Activated CD8-positive, alpha-beta memory T cell treated with anti-CD3 and anti-CD28 coated beads, Interleukin-2, amount 50 U/mL, for 48 hours (primary cell): ENCODE measurements around the gene FFAR1.

Experiments used
- DNase-seq: peaks from one replicate; pipeline ENCODE4 v3.0.0-alpha.2; 2020

The FFAR1 gene

GRCh38 chr19:35316560-35316959 lies 31.1 kb upstream of the FFAR1 start:
- DNase-seq, result no peak

GRCh38 chr19:35317464-35318043 lies 30.1 kb upstream of the FFAR1 start:
- DNase-seq, result no peak

GRCh38 chr19:35318679-35319448 lies 28.8 kb upstream of the FFAR1 start:
- DNase-seq, result no peak

DNA sequence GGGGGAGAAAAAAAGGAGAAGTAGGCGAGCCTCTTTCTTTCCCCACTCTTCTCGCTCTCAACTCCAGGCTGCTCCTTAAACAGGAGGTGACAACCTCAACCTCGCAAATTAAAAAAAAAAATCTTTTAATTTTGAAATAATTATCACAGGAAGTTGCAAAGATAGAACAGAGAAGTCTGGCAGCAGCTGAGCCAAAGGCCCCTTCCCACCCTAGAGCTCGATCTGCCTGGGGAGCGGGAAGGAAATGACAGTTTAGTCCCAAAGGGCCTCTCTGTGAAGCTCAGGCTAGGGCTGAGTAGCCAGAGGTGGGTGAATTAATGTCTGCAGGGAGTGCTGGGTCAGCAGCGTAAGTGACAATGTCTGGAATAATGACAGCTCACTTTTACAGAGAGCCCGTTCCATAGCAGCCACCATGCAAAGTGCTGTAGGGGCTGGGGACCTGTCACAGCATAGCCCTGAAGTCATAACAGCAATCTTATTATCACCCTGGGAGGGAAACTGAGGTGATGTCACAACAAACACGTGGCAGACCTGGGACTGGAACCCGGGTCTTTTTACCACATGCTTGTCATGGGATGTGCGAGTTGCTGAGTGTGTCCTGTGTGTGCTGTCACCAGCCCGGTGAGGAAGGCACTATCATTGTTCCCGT lies 27.5 kb upstream of the FFAR1 start:
- DNase-seq, result no peak

- DNase-seq, result no peak
Measured at GRCh38 chr19:35321291-35321690, 26.4 kb upstream of the FFAR1 start.

- no peak for DNase-seq
Measured at GRCh38 chr19:35322014-35322413, 25.7 kb upstream of the FFAR1 start.

DNA sequence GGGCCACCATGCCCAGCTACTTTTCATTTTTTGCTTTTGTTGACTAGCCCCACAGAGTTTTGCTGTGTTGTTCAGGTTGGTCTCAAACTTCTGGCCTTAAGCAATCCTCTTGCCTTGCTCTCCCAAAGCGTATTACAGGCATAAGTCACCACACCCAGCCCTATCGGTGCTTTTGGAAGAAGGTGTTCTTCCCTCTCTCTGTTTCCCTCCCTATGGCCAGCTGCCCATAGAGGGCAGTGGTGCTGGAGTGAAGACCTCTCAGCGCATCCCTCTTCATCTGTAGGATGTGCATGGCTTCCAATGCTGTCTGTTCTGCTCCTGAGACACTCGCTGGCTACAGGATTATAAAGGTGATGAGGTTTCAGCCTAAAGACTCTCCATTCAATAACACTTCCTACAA lies 20.1 kb upstream of the FFAR1 start:
- DNase-seq, result no peak

- no peak for DNase-seq
Measured at GRCh38 chr19:35328851-35329285, 18.8 kb upstream of the FFAR1 start, which contains the start of gene CD22. Gene CD22, plus strand, starts transcription at chr19:35329187. Its CDS starts 2,854 bp downstream, at chr19:35332041.

DNA sequence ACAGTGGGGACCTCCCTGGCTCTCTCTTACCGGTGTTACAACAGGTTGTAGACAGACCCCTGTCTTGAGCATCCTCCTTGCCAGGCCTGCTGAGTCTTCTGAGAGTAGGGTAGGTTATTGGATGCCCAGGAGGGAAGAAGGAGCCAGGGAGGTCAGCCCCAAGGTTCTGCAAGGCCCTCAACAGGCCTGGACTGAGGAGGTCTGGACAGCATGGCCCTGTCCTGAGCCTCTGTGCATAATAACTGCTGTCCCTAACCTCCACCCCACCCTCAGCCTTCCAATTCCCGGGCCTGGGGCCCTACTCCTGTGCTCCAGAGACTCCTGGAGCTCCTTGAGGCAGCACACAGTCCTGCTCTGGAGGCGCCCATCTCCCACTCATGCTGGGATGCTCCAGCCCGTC lies 18.4 kb upstream of the FFAR1 start:
- no peak for DNase-seq

GRCh38 chr19:35330475-35330874 lies 17.2 kb upstream of the FFAR1 start:
- no peak for DNase-seq

- DNase-seq, result no peak
Measured at GRCh38 chr19:35331551-35332214, 16.0 kb upstream of the FFAR1 start.

DNA sequence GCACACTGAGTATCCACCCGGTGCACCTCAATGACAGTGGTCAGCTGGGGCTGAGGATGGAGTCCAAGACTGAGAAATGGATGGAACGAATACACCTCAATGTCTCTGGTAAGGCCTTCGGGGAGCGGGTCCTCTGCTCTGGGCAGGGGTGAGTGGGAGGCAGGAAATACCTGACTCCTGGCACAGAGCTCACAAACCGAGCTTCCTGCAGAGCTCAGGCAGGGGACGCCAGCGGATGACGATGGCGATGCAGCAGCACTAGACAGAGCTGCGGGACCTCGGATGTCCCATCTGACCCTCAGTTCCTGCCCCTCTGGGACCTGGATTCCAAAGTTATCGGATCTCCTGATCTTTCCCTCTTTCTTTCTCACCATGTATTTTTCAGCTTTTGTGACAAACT lies 14.9 kb upstream of the FFAR1 start:
- no peak for DNase-seq

DNA sequence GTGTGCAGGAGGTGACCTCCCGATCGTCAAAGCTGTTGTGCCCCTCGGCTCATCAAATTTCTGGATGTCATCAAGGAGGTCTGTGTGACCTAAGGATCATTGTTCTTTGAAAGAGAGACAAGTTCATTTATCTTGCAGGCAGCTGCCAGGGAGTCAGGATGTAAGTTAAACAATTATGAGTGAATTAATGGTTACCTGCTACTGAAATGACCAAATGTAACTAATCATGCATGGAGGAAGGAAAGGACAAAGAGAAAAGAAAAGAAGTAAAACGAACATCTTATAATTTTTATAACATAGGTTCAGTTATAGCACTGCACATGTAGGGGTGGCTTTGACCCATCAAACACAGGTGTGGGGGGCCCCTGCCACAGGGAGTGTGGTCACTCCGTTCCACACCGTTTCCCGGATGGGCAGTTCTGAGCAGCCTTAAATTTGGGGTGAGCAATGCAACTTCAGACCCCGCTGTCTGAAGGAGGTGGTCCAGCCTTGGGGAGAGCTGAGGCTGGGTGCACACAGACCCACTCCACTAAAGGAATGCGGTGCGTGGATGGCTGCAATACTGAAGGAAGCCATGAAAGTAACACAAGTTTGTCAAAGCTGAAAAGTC lies 13.5 kb upstream of the FFAR1 start:
- DNase-seq, result no peak

DNA sequence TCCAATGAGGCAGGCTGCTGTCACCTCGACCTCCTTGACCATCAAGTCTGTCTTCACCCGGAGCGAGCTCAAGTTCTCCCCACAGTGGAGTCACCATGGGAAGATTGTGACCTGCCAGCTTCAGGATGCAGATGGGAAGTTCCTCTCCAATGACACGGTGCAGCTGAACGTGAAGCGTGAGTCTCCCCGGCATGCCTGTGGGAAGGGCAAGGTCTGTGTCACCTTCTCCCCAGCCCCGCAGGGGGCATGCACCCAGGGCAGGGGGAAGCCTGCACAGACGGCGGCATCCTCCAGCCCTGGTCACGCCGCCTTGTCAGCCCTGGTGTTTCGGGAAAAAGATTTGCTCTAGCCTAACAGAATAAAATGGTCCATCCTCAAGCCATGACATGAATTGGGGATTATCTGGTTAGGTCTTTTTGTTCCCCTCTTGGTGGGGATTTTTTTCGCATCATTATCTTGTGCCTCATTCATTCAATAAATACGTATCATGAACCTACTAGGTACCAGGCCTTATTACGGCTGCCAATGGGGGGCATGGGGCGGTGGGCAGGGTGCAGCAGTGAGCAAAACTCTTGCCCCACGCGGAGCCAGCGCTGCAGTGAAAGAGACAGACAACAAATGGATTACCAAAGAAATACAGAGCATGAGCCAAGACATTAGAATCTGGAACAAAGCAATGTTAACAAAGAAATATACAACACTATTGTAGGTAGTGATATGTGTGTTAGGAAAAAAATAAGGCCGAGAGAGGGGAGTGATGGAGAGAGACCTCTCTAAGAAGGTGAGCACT lies 11.3 kb upstream of the FFAR1 start:
- no peak for DNase-seq

GRCh38 chr19:35337097-35337983 lies 10.4 kb upstream of the FFAR1 start:
- no peak for DNase-seq

GRCh38 chr19:35337984-35338296 lies 9.8 kb upstream of the FFAR1 start:
- DNase-seq, result no peak

- no peak for DNase-seq
Measured at GRCh38 chr19:35340431-35340830, 7.3 kb upstream of the FFAR1 start.

DNA sequence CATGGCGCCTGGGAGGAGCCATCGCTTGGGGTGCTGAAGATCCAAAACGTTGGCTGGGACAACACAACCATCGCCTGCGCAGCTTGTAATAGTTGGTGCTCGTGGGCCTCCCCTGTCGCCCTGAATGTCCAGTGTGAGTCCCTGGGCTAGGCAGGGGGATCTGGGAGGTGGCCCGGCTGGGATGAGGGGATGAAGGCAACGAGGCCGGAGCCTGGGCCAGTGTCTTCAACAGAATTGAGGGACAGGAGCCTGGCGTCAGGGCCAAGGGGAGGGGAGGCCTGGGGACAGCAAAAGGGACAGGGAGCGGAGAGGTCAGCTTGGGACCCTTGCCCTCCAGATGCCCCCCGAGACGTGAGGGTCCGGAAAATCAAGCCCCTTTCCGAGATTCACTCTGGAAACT lies 6.7 kb upstream of the FFAR1 start:
- DNase-seq, result no peak

DNA sequence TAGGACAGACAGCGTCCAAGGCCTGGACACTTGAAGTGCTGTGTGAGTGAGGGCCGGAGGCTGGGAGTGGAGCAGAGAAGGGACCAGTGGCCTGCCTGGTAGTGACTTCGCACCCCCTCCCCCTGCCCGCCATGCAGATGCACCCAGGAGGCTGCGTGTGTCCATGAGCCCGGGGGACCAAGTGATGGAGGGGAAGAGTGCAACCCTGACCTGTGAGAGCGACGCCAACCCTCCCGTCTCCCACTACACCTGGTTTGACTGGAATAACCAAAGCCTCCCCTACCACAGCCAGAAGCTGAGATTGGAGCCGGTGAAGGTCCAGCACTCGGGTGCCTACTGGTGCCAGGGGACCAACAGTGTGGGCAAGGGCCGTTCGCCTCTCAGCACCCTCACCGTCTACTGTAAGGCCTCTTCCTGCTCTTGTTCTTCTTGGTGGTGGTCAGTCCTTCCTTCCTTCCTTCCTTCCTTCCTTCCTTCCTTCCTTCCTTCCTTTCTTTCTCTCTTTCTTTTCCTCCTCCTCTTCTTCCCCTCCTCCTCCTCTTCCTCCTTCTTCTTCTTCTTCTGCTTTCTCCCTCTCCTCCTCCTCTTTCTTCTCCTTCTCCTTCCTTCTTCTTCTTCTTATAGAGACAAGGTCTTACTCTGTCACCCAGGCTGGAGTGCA lies 6.0 kb upstream of the FFAR1 start:
- no peak for DNase-seq

DNA sequence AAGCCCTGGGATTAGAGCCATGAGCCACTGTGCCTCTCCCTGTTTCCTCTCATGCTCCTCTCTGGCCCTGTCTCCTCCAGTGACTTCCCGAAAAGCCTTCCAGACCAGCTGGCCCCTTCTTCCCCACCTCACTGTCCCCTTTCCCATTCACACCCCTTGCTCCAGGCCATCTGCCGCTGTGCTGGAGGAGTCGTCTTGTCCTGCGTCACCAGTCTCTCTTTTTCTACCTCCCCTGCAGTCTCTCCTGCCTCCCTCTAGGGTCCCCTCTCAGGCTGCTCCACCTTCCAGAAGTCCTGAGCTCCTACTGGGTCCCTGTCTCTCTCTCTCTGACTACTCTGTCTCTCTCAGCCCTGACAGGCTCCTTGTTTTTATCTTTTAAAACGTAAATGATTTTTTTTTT lies 5.3 kb upstream of the FFAR1 start:
- DNase-seq, result no peak

DNA sequence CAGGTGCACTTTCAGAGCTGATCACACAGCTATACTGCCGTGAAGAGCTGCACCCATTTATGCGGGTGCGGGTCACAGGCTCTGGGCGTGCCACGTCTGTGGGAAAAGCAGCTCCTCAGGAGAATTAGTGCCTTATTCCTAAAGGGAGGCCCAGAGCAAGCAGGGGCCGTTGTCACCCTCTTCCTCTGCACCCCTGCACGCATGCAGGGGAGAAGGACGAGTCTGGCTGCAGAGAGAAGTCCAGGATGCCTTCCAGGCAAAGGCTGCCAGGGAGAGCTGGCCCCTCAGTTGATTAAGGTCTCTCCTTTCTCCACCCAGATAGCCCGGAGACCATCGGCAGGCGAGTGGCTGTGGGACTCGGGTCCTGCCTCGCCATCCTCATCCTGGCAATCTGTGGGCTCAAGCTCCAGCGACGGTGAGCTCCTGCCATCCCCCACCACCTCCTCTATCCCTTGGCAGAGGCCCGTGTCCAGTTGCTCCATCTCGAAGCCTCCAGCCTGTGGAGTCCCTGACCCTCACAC lies 3.1 kb upstream of the FFAR1 start:
- peak; percentile 49 for DNase-seq
